MM.1S (cell line): ENCODE measurements around the gene MMP23B.

Experiments used
- CTCF ChIP-seq: fragments of 300-600 bp; sonication (generic); IDR thresholded peaks from 2 replicates; pipeline ENCODE4 v1.5.1; 2016; ENCODE audit warnings: antibody characterized with exemption, low read length, mixed read lengths
- EZH2 ChIP-seq: fragments of 300-600 bp; sonication (generic); optimal IDR thresholded peaks from 2 replicates; pipeline ENCODE3; 2017; ENCODE audit warnings: low read depth, mild to moderate bottlenecking, antibody characterized with exemption, low read length, mixed read lengths
- EZH2phosphoT487 ChIP-seq: fragments of 300-600 bp; sonication (generic); IDR thresholded peaks from 2 replicates; pipeline ENCODE4 v1.6.1; 2018; ENCODE audit warnings: antibody characterized with exemption, low read length

- TF ChIP-seq CTCF (no peak), EZH2 (no peak), EZH2phosphoT487 (no peak)
Measured at GRCh38 chr1:1671365-1672119, 39.6 kb downstream of the MMP23B start.
